Fibroblast of mammary gland (primary cell): ENCODE results near the gene SLC39A1.

ENCODE experiments used
- DNase-seq: peaks from one replicate; pipeline ENCODE4 v3.0.0-alpha.2; 2010; ENCODE audit warnings: low read depth
- H3K4me3 ChIP-seq: 2 replicates; pipeline ENCODE4 v1.5.1; 2011; ENCODE audit warnings: low read depth, mild to moderate bottlenecking, low read length, moderate library complexity; ENCODE audit not compliant: control insufficient read depth
- TF ChIP-seq, protein P1 (sequence below): conservative IDR thresholded peaks from 2 replicates; pipeline ENCODE4 v1.5.1; 2011; ENCODE audit warnings: low read depth, low read length, inconsistent platforms; ENCODE audit not compliant: control insufficient read depth, insufficient read depth

The SLC39A1 gene

GRCh38 chr1:153991806-153992205 lies 28.5 kb upstream of the SLC39A1 start:
- TF ChIP-seq, protein P1, sequence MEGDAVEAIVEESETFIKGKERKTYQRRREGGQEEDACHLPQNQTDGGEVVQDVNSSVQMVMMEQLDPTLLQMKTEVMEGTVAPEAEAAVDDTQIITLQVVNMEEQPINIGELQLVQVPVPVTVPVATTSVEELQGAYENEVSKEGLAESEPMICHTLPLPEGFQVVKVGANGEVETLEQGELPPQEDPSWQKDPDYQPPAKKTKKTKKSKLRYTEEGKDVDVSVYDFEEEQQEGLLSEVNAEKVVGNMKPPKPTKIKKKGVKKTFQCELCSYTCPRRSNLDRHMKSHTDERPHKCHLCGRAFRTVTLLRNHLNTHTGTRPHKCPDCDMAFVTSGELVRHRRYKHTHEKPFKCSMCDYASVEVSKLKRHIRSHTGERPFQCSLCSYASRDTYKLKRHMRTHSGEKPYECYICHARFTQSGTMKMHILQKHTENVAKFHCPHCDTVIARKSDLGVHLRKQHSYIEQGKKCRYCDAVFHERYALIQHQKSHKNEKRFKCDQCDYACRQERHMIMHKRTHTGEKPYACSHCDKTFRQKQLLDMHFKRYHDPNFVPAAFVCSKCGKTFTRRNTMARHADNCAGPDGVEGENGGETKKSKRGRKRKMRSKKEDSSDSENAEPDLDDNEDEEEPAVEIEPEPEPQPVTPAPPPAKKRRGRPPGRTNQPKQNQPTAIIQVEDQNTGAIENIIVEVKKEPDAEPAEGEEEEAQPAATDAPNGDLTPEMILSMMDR = no peak
- DNase-seq = no peak
- H3K4me3 ChIP-seq = peak overlapping the region; percentile 93

DNA sequence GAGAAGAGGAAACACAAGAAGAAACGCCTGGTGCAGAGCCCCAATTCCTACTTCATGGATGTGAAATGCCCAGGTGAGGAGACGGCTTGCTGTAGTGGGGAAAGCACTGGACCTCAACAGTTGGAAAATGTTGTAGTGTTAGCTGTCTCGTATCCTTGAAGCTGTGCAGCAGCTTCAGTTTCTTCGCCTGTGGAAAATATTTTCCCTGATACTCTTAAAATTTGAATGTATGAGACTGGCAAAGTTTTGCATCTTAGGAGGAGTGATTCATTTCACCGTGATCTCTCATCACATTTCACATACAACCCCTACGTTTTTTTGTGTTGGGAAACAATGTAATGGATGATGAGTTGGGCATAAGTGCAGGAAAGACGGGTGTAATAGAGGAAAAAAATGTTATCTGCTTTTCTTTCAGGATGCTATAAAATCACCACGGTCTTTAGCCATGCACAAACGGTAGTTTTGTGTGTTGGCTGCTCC lies 27.9 kb upstream of the SLC39A1 start:
- H3K4me3 ChIP-seq = peak overlapping the region; percentile 93
- DNase-seq = no peak
- TF ChIP-seq, protein P1 = no peak

- DNase-seq = peak; percentile 99
- H3K4me3 ChIP-seq = peak within 1 kb of the TSS; percentile 93
- TF ChIP-seq, protein P1 = no peak
Observed at GRCh38 chr1:153990468-153991150, 27.3 kb upstream of the SLC39A1 start, which contains the start of gene RPS27. Gene RPS27 (plus strand): TSS chr1:153990762. CDS start chr1:153990797, 35 bp downstream.

- DNase-seq = no peak
- H3K4me3 ChIP-seq = no peak overlapping the region
- TF ChIP-seq, protein P1 = no peak
Observed at GRCh38 chr1:153987621-153988020, 24.3 kb upstream of the SLC39A1 start.

GRCh38 chr1:153985941-153986761 lies 22.8 kb upstream of the SLC39A1 start, which contains the start of gene RAB13:
Gene RAB13 (minus strand): TSS chr1:153986339. CDS start chr1:153986236, 103 bp downstream.
- H3K4me3 ChIP-seq = peak within 1 kb of the TSS; percentile 81
- peak; percentile 82 for DNase-seq
- TF ChIP-seq, protein P1 = no peak

DNA sequence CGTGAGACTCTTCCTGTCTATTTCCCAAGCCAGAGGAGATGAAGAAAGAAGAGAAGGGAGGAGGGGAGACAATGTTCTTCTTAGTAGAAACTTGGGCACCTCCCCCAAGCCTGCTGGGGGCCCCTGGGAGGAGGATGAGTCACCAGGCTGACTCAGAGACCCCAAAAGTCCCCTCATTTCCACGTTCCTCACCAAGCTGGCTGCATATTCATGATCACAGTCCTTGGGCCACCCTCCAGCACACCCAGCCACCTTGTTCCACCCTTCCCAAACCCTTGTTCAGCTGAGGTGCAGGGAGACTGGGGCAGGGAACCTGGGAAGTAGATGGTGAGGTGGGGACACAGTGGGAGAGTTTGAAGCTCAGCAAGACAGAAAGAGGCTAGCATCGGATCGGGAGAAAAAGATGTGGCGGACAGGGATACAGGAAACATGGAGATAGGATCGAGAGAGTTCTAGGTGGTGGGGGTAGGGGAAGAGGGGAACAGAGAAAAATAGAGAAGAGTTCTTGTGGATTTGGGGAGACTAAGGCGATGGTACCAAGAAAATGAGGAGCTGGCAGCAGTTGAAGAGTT lies 22.1 kb upstream of the SLC39A1 start:
- H3K4me3 ChIP-seq = peak overlapping the region; percentile 81
- DNase-seq = peak; percentile 90
- TF ChIP-seq, protein P1 = no peak
